ENCODE results near the gene IGSF6. TPM values are rescaled to one million over a fixed set of nuclear protein-coding genes. Genes with fewer than 3 reads are reported as not detected.
A peak's percentile ranks its signal among the peaks of the same experiment; 100 is the strongest.

The IGSF6 gene
- total RNA-seq, 1 donor from 2014 or later: 0.29 TPM

GRCh38 chr16:21646721-21647561, 5.5 kb downstream of the IGSF6 start:
- DNase-seq: peak; percentile 42
- TF ChIP-seq CTCF (IDR thresholded peaks at IDR 0.05): no peak
- no peaks in the 10 kb centered on the region for H3K27me3 Mint-ChIP-seq
- no peaks in the 10 kb centered on the region for H3K9me3 Mint-ChIP-seq
- peak overlapping the region; percentile 89 for H3K27ac Mint-ChIP-seq
- intact Hi-C loops (cut with micrococcal nuclease): loop anchor here (1.0 kb wide), 2 partner anchors 9 to 650 kb away; partner anchors contain the start of gene POLR3E
- H3K4me3 Mint-ChIP-seq: peak overlapping the region; percentile 53
- ChIA-PET POLR2A (interaction anchor here (2.7 to 5.8 kb wide), 2 partner anchors 9 to 48 kb away, joined by 12 to 34 read pairs; partner anchors contain the start of gene METTL9), CTCF (interaction anchor here (0.6 to 12.5 kb wide), 2 partner anchors 9 to 62 kb away, joined by 3 to 98 read pairs; no protein-coding TSS in a partner anchor)
- ATAC-seq (ENCODE audit: low read depth): peak; percentile 83
- H3K36me3 Mint-ChIP-seq (ENCODE audit: low read depth): no peaks in the 10 kb centered on the region
- peaks cover 77% of the 10 kb centered on the region for H3K4me1 Mint-ChIP-seq

GRCh38 chr16:21646091-21646490, 6.3 kb downstream of the IGSF6 start:
- no peak for DNase-seq
- H3K4me3 Mint-ChIP-seq: peak overlapping the region; percentile 33
- POLR2A ChIA-PET: interaction anchor here (0.7 to 5.8 kb wide), 6 partner anchors 10 to 47 kb away, joined by 3 to 34 read pairs (median 8); partner anchors contain the start of genes METTL9 and OTOA
- ATAC-seq (ENCODE audit: low read depth): no peak
- no peaks in the 10 kb centered on the region for H3K27me3 Mint-ChIP-seq
- no peaks in the 10 kb centered on the region for H3K36me3 Mint-ChIP-seq (ENCODE audit: low read depth)
- TF ChIP-seq CTCF (IDR thresholded peaks at IDR 0.05): no peak
- no peaks in the 10 kb centered on the region for H3K9me3 Mint-ChIP-seq
- CTCF ChIA-PET: interaction anchor here (1.0 to 12.5 kb wide), 3 partner anchors 10 to 90 kb away, joined by 3 to 98 read pairs (median 5); no protein-coding TSS in a partner anchor
- H3K4me1 Mint-ChIP-seq: peaks cover 72% of the 10 kb centered on the region
- intact Hi-C loops (cut with micrococcal nuclease): no loop called here
- H3K27ac Mint-ChIP-seq: peak overlapping the region; percentile 89

- intact Hi-C loops (cut with micrococcal nuclease): loop anchor here (1.0 kb wide), 1 partner anchor 46 kb away; the partner anchor contains the start of gene METTL9
- no peaks in the 10 kb centered on the region for H3K27me3 Mint-ChIP-seq
- peak overlapping the region; percentile 89 for H3K27ac Mint-ChIP-seq
- ChIA-PET POLR2A (interaction anchor here (0.7 to 5.8 kb wide), 6 partner anchors 11 to 46 kb away, joined by 3 to 34 read pairs (median 8); partner anchors contain the start of genes METTL9 and OTOA), CTCF (interaction anchor here (0.8 to 12.5 kb wide), 6 partner anchors 10 to 126 kb away, joined by 3 to 98 read pairs (median 4); no protein-coding TSS in a partner anchor)
- H3K36me3 Mint-ChIP-seq (ENCODE audit: low read depth): peaks cover 2% of the 10 kb centered on the region
- no peaks in the 10 kb centered on the region for H3K9me3 Mint-ChIP-seq
- DNase-seq (peak; percentile 25), ATAC-seq (ENCODE audit: low read depth) (peak; percentile 61)
- peak overlapping the region; percentile 80 for H3K4me3 Mint-ChIP-seq
- no peak for TF ChIP-seq CTCF (IDR thresholded peaks at IDR 0.05)
- H3K4me1 Mint-ChIP-seq: peaks cover 69% of the 10 kb centered on the region
These were observed 7.1 kb downstream of the IGSF6 start for GRCh38 chr16:21645261-21645721.

GRCh38 chr16:21644674-21645073, 7.7 kb downstream of the IGSF6 start:
- ATAC-seq (ENCODE audit: low read depth) (no peak), DNase-seq (no peak)
- Mint-ChIP-seq H3K27ac (peak overlapping the region; percentile 89), H3K27me3 (no peaks in the 10 kb centered on the region), H3K36me3 (ENCODE audit: low read depth) (peaks cover 2% of the 10 kb centered on the region), H3K4me3 (peak overlapping the region; percentile 80), H3K4me1 (peaks cover 63% of the 10 kb centered on the region), H3K9me3 (no peaks in the 10 kb centered on the region)
- TF ChIP-seq CTCF (IDR thresholded peaks at IDR 0.05): no peak
- intact Hi-C loops (cut with micrococcal nuclease): loop anchor here (1.0 kb wide), 1 partner anchor 45 kb away; the partner anchor contains the start of gene METTL9
- CTCF ChIA-PET: interaction anchor here (1.1 to 12.5 kb wide), 4 partner anchors 11 to 65 kb away, joined by 3 to 98 read pairs (median 4); no protein-coding TSS in a partner anchor
- POLR2A ChIA-PET: interaction anchor here (0.6 to 5.8 kb wide), 4 partner anchors 12 to 176 kb away, joined by 3 to 34 read pairs (median 11); partner anchors contain the start of gene METTL9

All from activated B cell treated with CpG ODN at 0.5 μM for 24 hours (primary cell).